Activated gamma-delta T cell treated with Interleukin-2 at 50 U/mL for 16 hours (primary cell): Measurements from ENCODE around the gene CMTM8.
A peak's percentile ranks its signal among the peaks of the same experiment; 100 is the strongest.

Experiments
- DNase-seq: peaks from one replicate; pipeline ENCODE4 v3.0.0-alpha.2; 2020

CMTM8 gene

GRCh38 chr3:32236377-32236776 lies 2.1 kb upstream of the CMTM8 start:
- DNase-seq: no peak

- no peak for DNase-seq
Observed at GRCh38 chr3:32237670-32238452, 619 bp upstream of the CMTM8 start.

DNA sequence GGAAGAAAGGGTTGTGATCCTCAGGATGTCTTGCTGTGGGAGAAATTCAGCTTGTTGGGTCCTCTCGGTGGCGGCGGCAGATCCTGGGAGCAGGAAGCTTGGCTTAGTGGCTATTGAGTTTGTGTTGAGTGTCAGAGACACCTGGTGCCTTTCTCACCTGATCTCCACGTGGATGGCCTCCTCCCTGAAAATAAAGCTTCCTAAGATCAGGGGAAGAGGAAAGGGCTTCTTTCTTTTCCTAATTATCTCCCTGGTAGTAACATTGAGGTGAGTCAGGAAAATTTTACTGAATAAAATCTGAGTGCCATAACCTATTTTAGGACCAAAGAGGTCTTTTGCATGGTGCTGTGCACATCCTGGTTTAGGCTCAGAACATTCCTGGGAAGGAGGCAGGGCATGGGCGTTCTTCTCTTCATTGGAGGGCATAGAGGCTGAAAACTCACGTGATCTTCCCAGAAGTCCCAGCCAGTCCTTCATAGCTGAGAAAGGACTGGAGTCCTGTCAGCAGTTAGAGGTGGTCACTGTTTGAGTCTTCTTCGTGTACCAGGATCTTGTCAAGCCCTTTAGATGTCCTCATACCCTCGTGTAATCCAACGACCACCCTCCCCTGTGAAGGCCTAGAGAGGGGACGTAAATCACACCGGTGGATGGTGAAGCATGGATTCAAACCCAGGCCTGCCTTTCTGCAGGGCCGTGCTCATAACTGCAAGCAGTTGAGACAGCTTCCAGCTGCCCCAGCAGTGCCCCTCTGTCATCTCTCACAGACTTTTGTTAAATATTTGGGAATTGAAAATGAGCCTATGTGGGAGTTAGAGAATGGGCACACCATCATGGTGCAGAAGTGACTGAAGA lies 1.1 kb downstream of the CMTM8 start:
- DNase-seq: no peak

- peak; percentile 40 for DNase-seq
Observed at GRCh38 chr3:32240159-32240545, 1.7 kb downstream of the CMTM8 start.

DNA sequence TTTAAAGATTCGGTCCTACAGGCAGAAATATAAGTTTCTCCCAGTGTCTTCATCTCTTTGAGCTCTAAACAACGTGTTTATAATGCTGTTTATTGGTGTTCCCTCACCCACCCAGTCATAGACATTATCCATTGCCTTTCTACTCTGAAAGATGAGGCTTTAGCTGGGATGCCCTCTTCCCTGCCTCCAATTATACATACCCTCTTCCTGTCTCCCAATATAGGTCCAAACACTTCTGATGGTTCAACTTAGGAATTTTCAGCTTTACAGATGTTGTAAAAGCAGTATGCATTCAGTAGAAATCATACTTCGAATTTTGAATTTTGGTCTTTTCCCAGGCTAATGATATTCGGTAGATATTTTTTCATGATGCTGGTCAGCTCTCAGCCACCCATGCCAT lies 2.6 kb downstream of the CMTM8 start:
- DNase-seq: no peak

DNA sequence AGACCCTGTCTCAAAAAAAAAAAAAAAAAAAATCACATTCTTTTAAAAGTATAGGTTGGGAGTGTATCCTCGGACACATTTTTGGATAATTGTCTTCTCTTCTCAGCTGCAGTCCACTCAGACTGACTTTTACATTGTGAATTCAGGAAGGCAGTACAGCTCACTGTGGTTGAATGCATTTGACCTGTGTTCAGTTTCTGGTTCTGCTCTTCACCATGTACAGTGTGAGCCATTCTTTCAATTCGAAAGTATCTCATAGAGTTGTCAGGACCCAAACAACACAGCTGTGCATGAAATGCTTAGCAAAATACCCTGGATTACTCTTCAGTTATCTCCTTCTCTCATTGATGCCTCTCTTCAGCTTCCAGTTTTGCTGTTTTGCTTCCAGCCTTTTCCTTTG lies 5.0 kb downstream of the CMTM8 start:
- no peak for DNase-seq

DNA sequence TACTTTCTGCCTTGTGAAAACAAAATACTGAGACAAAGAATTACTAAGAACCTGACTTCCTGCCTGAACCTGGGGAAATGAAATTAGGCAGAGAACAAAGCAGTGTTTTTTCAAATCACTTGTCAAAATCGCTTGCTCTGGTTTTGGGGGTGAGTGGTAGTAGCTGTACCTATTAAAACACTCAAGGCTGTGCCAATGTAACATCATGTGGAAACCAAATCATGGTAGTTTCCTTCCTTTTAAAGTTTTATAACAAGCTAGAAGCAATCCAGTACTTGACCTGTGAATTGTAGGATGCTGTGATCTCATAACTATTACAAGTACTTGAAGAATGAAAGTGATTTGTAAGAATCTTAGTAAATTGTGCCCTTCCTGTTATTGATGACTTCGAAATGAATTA lies 6.7 kb downstream of the CMTM8 start:
- no peak for DNase-seq

DNA sequence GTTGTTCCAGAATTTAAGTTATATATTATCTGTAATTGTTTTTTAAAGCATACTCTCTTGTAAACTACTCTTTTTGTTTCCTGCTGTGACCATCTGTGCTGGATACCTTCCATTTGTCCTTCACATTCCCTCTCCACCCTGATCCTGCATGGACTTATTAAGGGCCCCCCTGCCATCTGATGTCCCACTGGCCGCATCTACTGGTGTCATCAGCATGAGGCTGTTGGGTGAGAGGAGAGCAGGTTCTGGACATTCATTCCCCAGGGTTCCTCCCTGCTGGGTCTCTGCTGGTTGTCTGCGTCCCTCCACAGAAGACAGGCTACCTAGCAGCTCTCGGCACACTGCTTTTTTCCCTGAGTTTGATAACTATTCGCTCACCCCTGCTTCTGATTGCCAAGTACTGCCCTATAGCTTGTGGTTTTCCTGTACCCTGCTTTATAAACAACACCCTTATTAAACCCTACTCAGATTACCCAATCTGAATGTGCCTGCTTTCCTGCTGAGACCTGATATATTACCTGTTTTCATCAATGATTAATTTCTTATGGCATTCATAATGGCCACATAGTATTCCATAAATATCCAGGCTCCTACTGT lies 7.7 kb downstream of the CMTM8 start:
- DNase-seq: no peak

DNA sequence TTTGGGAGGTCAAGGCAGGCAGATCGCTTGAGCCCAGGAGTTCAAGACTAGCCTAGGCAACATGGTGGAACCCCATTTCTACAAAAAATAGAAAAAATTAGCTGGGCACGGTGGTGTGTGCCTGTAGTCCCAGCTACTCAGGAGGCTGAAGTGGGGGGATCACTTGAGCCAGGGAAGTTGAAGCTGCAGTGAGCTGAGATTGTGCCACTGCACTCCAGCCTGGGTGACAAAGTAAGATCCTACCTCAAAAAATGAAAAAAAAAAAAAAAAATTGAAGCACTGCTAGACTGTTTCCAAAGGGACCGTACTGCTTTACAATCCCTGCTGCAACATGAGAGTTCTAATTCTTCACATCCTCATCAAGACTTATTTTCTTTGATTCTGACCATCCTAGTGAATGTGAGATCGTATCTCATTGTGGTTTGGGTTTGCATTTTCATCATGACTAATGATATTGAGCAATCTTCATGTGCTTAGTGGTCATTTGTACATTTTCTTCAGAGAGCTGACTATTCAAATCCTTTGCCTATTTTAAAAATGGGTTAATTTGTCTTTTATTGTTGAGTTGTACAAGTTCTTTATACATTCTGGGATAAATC lies 10.8 kb downstream of the CMTM8 start:
- DNase-seq: no peak

DNA sequence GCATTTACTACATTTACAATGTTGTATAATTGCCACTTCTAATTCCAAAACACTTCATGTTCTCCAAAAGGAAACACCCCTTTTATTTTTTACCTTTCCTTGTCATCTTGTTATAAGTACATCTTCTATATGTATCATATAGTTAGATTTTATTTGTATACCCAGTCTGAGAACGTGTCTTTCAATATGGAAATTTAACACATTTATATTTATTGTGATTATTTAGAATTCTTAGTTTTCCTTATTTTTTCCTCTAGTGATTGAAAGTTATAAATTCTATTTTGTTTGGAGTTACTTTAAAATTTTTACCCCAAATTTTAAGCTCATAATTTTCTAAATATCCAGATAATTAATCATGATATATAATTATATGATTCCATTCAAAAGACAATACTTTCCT lies 15.8 kb downstream of the CMTM8 start:
- no peak for DNase-seq

DNA sequence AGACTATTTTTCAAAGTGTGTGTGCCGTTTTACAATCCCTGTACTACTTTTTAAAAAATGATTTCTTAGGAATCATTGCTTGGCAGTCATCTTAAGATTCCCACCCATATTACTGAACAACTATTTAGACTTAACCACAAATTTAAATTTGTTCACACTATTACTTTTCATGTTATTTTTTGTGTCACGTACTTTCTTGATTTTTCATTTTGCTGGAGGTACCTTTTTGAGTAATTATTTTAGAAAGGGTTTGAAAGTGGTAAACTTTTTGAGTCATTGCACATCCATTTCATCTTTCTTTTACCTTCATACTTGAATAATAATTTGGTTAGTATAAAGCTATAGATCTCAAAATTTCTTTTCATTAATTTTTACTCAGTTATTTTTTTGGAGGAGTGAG lies 16.9 kb downstream of the CMTM8 start:
- DNase-seq: no peak

DNA sequence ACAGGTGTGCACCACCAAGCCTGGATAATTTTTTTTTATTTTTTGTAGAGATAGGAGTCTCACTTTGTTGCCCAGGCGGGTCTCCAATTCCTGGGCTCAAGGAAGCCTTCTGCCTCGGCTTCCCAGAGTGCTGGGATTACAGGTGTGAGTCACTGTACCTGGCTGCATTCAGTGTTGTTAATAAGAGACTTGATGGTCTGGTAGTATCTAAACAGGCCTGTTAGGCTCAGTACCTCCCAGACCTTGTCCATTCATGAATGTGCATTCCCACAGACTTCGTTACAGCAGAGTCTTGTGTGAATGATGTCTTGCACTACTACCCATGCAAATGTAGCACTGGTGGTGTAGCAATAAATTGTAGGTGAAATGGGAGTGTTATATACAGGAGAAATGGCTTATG lies 17.7 kb downstream of the CMTM8 start:
- no peak for DNase-seq

DNA sequence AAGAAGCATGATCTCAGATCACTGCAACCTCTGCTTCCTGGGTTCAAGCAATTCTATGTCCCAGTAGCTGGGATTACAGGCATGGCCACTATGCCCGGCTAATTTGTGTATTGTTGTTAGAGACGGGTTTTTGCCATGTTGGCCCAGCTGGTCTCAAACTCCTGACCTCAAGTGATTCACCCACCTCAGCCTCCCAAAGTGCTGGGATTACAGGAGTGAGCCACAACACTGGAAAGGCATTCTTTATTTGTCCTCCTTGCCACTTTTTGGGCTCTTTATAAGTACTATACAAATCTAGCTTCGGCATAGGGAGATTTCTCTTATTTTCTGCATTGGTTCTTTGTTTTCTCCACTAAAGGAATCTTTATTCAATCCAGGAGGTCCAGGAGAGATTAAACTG lies 18.6 kb downstream of the CMTM8 start:
- no peak for DNase-seq

- no peak for DNase-seq
Observed at GRCh38 chr3:32257641-32258438, 19.4 kb downstream of the CMTM8 start.

- no peak for DNase-seq
Observed at GRCh38 chr3:32258869-32259268, 20.4 kb downstream of the CMTM8 start.

DNA sequence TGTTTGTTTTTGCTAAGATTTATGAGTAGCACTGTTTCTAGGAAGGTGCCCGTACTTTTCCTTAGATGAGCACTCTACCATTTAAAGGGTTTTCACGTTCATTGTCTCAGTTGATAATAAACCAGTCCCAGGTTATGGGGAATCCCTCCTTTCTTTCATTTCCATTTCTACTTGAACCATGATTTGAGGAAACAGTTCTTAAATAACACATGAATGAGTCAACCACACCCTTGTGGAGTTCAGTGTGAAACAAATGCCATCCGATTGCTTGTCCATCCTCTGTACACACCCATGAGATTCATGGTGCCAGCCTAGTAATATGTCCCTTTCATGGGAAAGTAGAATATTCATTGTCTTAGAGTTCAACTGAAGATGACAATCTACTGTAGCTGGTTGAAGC lies 23.1 kb downstream of the CMTM8 start:
- no peak for DNase-seq

GRCh38 chr3:32262201-32262600 lies 23.7 kb downstream of the CMTM8 start:
- no peak for DNase-seq

DNA sequence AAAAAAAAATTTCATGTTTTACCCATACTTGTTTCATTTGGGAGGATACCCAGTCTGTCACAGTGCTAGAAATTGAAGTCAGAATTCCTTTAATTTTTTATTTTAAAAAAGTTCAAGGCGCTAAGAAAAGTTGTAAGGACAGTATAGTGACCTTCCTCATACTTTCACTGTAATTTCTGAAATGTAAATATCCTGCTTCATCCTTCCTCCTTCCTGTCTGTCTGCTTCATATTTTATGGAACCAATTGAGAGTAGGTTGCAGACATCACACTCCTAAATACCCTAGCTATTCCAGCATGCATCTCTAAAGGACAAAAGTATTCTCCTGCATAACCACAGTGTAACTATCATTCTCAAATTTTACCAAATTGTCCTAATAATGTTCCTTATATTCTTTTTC lies 35.8 kb downstream of the CMTM8 start:
- DNase-seq: no peak

- DNase-seq: no peak
Observed at GRCh38 chr3:32275506-32275905, 37.0 kb downstream of the CMTM8 start.

DNA sequence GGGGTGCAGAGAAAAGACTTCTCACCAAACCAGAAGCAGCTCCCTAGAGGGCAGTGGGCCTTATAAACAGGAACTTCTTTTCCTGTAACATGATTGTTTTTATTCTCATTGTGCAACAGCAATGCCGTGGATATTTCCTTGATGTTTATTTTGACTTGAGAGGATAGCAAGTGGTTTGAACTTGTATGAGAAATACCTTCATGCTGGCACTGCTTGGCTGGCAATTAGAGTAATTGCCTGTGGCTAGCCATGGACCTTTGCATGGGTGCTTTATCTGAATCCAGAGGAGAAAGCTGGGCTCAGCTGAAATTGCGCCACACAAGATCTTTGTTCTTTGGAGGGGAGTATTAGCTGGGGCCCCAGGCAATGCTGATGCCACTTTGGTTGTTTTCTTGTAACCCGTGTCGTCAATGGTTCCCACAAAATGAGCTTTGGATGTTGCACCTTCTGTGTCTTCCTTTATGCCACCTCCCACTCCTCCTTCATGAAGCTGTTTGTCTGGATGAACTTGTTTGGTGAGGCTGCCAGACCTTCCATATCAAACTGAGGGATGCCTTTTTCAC lies 37.9 kb downstream of the CMTM8 start:
- no peak for DNase-seq

GRCh38 chr3:32278714-32279113 lies 40.2 kb downstream of the CMTM8 start:
- DNase-seq: no peak

DNA sequence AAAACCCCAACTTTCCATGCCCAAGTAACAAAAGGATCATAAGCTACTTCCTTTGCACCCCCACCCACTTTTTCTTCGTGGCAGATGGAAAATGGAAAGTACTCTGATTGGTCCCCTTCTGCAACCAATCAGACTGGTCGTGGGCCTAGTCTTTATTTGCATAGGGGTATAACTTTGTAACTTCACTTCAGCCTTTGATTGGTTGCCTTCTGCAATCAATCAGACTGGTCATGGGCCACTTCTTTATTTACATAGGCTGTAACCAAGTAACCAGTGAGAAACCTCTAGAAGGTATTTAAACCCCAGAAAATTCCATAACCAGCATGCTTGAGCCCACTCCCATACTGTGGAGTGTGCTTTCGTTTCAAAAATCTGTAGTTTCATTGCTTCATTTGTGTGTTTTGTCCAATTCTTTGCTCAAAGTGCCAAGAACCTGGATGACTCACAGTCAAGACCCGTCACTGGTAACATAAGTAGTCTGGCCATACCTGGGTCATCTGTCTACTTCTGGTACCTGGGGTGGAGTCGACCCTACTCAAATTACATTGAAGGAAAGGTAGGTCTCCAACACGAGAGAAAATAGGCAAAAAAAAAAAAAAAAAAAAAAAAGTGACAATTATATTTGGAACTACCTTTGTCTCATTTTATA lies 41.9 kb downstream of the CMTM8 start:
- DNase-seq: no peak
